GM08714 (cell line): Measurements from ENCODE around the gene TCF7L2.

ENCODE experiments used
- H3K4me3 ChIP-seq: fragments of 200-500 bp; sonication (Bioruptor generic); 2 replicates; pipeline ENCODE4 v1.5.1; 2014; ENCODE audit warnings: mild to moderate bottlenecking, low read length, inconsistent platforms
- ZNF274 ChIP-seq: IDR thresholded peaks from 2 replicates; pipeline ENCODE4 v1.6.1; 2012; ENCODE audit warnings: mild to moderate bottlenecking, low read depth, low read length

Gene TCF7L2

GRCh38 chr10:113162960-113163359 is 212.9 kb downstream of the TCF7L2 start:
- H3K4me3 ChIP-seq: no peak overlapping the region
- TF ChIP-seq ZNF274: no peak

DNA sequence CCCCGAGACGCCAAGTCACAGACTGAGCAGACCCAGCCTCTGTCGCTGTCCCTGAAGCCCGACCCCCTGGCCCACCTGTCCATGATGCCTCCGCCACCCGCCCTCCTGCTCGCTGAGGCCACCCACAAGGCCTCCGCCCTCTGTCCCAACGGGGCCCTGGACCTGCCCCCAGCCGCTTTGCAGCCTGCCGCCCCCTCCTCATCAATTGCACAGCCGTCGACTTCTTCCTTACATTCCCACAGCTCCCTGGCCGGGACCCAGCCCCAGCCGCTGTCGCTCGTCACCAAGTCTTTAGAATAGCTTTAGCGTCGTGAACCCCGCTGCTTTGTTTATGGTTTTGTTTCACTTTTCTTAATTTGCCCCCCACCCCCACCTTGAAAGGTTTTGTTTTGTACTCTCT is 215.6 kb downstream of the TCF7L2 start:
- TF ChIP-seq ZNF274: no peak
- H3K4me3 ChIP-seq: no peak overlapping the region

- no peak overlapping the region for H3K4me3 ChIP-seq
- TF ChIP-seq ZNF274: no peak
Observed at GRCh38 chr10:113167702-113168101, 217.7 kb downstream of the TCF7L2 start.

- no peak overlapping the region for H3K4me3 ChIP-seq
- no peak for TF ChIP-seq ZNF274
Observed at GRCh38 chr10:113168584-113168983, 218.5 kb downstream of the TCF7L2 start.

DNA sequence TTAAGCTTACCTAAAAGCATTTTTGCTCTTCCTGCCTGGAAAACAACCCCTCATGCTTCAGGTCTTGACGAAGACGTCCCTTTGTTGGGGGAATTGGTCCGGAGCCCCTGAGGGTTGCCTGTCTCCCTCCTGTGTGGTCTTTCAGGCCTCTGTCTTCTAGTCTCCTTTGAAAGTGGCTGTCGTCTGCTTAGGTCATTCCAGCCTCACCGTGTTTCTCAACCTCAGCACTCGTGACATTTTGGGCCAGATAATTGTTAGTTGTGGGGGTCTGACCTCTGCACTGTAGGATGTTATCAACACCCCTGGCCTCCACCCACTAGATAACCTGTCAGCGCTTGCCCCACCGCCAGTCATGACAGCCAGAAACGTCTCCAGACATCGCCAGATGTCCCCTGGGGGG is 219.1 kb downstream of the TCF7L2 start:
- TF ChIP-seq ZNF274: no peak
- no peak overlapping the region for H3K4me3 ChIP-seq

- no peak for TF ChIP-seq ZNF274
- no peak overlapping the region for H3K4me3 ChIP-seq
Observed at GRCh38 chr10:113169853-113170460, 219.9 kb downstream of the TCF7L2 start.

GRCh38 chr10:113171662-113172061 is 221.6 kb downstream of the TCF7L2 start:
- TF ChIP-seq ZNF274: no peak
- H3K4me3 ChIP-seq: no peak overlapping the region

DNA sequence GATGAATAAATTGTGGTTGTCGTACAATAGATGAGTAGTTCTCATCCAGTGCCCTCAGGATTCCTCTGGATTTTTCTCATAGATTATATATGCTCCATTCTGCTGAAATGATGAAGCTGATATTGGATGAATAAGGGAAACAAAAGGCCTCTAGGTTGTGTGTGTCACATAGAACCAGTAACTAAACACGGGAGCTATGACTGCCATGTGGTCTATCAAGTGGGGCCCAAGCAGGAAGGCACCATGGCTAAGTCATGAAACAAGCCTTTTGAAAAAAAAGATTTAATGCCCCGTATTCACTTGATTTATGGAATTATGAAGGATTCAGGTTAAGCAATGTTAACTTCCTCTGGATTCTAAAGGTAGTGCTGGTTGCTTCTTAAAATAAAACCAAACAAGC is 225.1 kb downstream of the TCF7L2 start:
- no peak for TF ChIP-seq ZNF274
- no peak overlapping the region for H3K4me3 ChIP-seq

- no peak for TF ChIP-seq ZNF274
- no peak overlapping the region for H3K4me3 ChIP-seq
Observed at GRCh38 chr10:113175756-113176651, 226.0 kb downstream of the TCF7L2 start.

- no peak for TF ChIP-seq ZNF274
- H3K4me3 ChIP-seq: no peak overlapping the region
Observed at GRCh38 chr10:113176652-113177155, 226.7 kb downstream of the TCF7L2 start.

- TF ChIP-seq ZNF274: no peak
- no peak overlapping the region for H3K4me3 ChIP-seq
Observed at GRCh38 chr10:113177156-113177935, 227.3 kb downstream of the TCF7L2 start.

- no peak overlapping the region for H3K4me3 ChIP-seq
Observed at GRCh38 chr10:113177936-113178335, 227.9 kb downstream of the TCF7L2 start.

GRCh38 chr10:113178771-113179170 is 228.7 kb downstream of the TCF7L2 start:
- no peak overlapping the region for H3K4me3 ChIP-seq

More at GRCh38 chr10:113177936-113178335, 227.9 kb downstream of the TCF7L2 start:
- TF ChIP-seq ZNF274: no peak

DNA sequence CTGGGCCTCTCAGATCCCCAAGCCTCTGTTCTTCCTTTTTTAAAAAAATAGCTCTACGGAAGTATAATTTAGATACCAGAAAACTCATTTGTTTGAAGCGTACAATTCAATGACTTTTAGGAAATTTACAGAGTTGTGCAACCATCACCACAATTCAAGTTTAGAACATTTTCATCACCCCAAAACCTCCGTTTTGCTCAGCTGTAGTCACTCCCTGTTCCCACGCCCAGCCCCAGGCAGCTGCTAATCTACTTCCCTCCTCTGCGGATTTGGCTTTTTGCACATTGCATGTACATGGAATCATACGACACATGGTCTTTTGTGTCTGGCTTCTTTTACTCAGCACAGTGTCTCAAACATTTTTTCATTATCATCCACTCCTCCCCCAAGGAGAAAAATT is 229.2 kb downstream of the TCF7L2 start:
- no peak overlapping the region for H3K4me3 ChIP-seq
- no peak for TF ChIP-seq ZNF274

More at GRCh38 chr10:113178771-113179170, 228.7 kb downstream of the TCF7L2 start:
- TF ChIP-seq ZNF274: no peak
